NT2/D1 (cell line): Measurements from ENCODE around the gene CDH18.

Experiments used
- SUZ12 ChIP-seq: IDR thresholded peaks from 2 replicates; pipeline ENCODE4 v1.6.1; 2011; ENCODE audit not compliant: insufficient read length, insufficient read depth; ENCODE audit errors: extremely low read depth
- YY1 ChIP-seq: IDR thresholded peaks from 2 replicates; pipeline ENCODE4 v1.6.1; 2011; ENCODE audit not compliant: insufficient read length, insufficient read depth
- ZNF274 ChIP-seq: IDR thresholded peaks from 2 replicates; pipeline ENCODE4 v1.6.1; 2011; ENCODE audit warnings: mild to moderate bottlenecking, low read depth, low read length

DNA sequence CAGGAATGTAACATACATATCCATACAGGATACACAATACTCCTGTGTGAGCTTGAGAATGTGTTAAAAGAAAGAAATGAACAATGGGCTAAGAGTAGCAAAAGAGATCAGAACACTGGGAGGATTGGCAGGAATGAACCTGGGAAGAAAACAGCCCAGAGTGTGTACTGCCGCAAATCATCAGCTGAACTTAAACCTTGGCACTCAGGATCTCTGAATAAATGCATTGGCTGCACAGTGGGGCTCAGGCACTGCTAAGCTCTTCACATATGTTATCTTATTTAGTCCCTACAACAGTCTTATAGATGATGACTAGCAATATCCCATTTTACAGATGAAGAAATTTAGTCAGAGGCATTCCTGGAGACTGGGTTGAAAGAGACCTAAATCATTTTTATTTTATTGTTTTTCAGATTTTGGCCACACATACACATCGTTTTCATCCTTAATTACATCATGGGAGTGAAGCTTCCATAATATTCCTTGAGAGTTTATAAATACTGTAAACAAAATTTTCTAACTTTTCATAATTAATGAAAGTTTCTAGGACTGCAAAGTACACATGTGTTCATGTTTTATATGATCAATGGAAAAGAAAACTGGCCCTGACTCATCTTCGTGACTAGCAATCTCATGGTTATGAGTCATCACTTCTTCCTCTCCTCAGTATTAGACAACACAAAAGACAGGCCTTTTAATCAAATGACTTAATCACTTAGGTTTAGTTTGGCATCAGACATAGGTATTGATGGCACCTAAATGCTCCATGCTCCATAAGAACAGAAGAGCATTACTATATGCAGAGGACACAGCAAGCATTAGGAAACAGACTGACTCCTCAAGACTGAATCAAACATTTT, 59.2 kb downstream of the CDH18 start:
- TF ChIP-seq ZNF274 = no peak
- no peak for TF ChIP-seq YY1
- no peak for TF ChIP-seq SUZ12
